SK-N-SH (cell line): ENCODE measurements around the gene C5orf58.

Experiments used
- CTCF ChIP-seq: fragments of 200-600 bp; sonication (generic); IDR thresholded peaks from 2 replicates; pipeline ENCODE4 v1.6.1; 2017; ENCODE audit warnings: antibody characterized with exemption, mild to moderate bottlenecking, moderate library complexity
- ELF1 ChIP-seq: IDR thresholded peaks from 2 replicates; pipeline ENCODE4 v1.4.0; 2012
- EP300 ChIP-seq, 2 experiments: IDR thresholded peaks; 2 replicates each; pipeline versions ENCODE4 v1.4.0 to v1.6.1; 2012; ENCODE audit warnings: borderline replicate concordance in 1 of 2, low read depth in 1 of 2, low read length in 1 of 2
- GABPA ChIP-seq: IDR thresholded peaks from 2 replicates; pipeline ENCODE4 v1.4.0; 2012; ENCODE audit warnings: low read depth, mild to moderate bottlenecking
- JUND ChIP-seq: IDR thresholded peaks from 2 replicates; pipeline ENCODE4 v1.4.0; 2012
- POLR2AphosphoS5 ChIP-seq: IDR thresholded peaks from 2 replicates; pipeline ENCODE4 v1.6.1; 2012; ENCODE audit warnings: low read depth, low read length
- RAD21 ChIP-seq: IDR thresholded peaks from 2 replicates; pipeline ENCODE4 v1.6.1; 2012; ENCODE audit warnings: mild to moderate bottlenecking, low read length
- RCOR1 ChIP-seq: fragments of 150-350 bp; IDR thresholded peaks from 2 replicates; pipeline ENCODE4 v1.6.1; 2017; ENCODE audit warnings: antibody characterized with exemption, low read length
- TAF1 ChIP-seq: IDR thresholded peaks from 2 replicates; pipeline ENCODE4 v1.6.1; 2012; ENCODE audit warnings: low read depth, mild to moderate bottlenecking, low read length, moderate library complexity, borderline replicate concordance

- TF ChIP-seq JUND (no peak), CTCF (no peak), GABPA (no peak), TAF1 (no peak), ELF1 (no peak), EP300 (IDR thresholded peaks at IDR 0.05; ENCODE audit: borderline replicate concordance in 1 of 2, low read depth in 1 of 2, low read length in 1 of 2) (no peak), POLR2AphosphoS5 (no peak), RCOR1 (no peak), RAD21 (no peak)
Observed at GRCh38 chr5:170293273-170293672, 60.5 kb downstream of the C5orf58 start.
